K562 (cell line): ENCODE results near the gene IRF2. TPM values are rescaled to one million over a fixed set of nuclear protein-coding genes. Genes with fewer than 3 reads are reported as not detected.

ENCODE experiments used
- ATAC-seq: fragments of 200-7000 bp; cut with Tn5 transposase; 3 replicates; pipeline ENCODE4 v1.9.1; 2020; ENCODE audit warnings: moderate library complexity
- BruUV-seq: library from RNA; stranded (reverse); fragments of 400-500 nt; replicated peaks from 2 replicates; lab custom pipeline; 2021; lab: Mats Ljungman, UMichigan
- CTCF ChIA-PET: fragments of 300-600 bp; formaldehyde crosslinking; extraction: SDS; loops from one replicate; lab custom pipeline; 2021; ENCODE audit warnings: low intra/inter-chr PET ratio; lab: Yijun Ruan, JAX
- POLR2A ChIA-PET: fragments of 300-600, 350-650 bp; sonication (Branson Sonifier 250); formaldehyde crosslinking; extraction: SDS; loops from one replicate; lab custom pipeline; 2021; ENCODE audit warnings: antibody characterized with exemption, inconsistent platforms; lab: Yijun Ruan, JAX
- DNase-seq, 4 experiments: peaks; one replicate each; pipeline versions ENCODE4 v3.0.0 to v3.0.0-alpha.2; 2011 to 2018; ENCODE audit warnings: low spot score in 3 of 4, mixed read lengths in 3 of 4; ENCODE audit errors: extremely low read depth in 1 of 4
- FAIRE-seq: peaks from 2 replicates; lab custom pipeline; 2011; peaks lifted over from hg19 to GRCh38; lab: Jason Lieb, UNC
- H2AFZ ChIP-seq: 2 replicates; pipeline ENCODE4 v1.6.0; 2011; ENCODE audit warnings: low read depth, low read length, control low read depth, inconsistent platforms
- H3K27ac ChIP-seq: fragments of 200-600 bp; 3 replicates; pipeline ENCODE4 v1.8.0; 2011; ENCODE audit warnings: low read depth, mild to moderate bottlenecking, control low read depth, inconsistent platforms, low read length, moderate library complexity, mixed read lengths; ENCODE audit errors: extremely low read depth
- H3K27me3 ChIP-seq, 2 experiments: fragments of 300-600 bp in 1 of 2; 2 replicates in 1 of 2; 3 replicates in 1 of 2; pipeline versions ENCODE4 v1.6.0 to v1.8.0; 2011; ENCODE audit warnings: inconsistent platforms in 2 of 2, low read length in 2 of 2, mild to moderate bottlenecking in 1 of 2, mixed read lengths in 1 of 2, moderate library complexity in 1 of 2; ENCODE audit not compliant: control insufficient read depth in 2 of 2, insufficient read depth in 2 of 2
- H3K36me3 ChIP-seq: fragments of 300-600 bp; 3 replicates; pipeline ENCODE4 v1.8.0; 2011; ENCODE audit warnings: mild to moderate bottlenecking, low read length, inconsistent platforms; ENCODE audit not compliant: control insufficient read depth, insufficient read depth
- H3K4me1 ChIP-seq, 2 experiments: fragments of 200-600 bp in 1 of 2; replicated peaks in 1 of 2; 2 replicates in 1 of 2; 3 replicates in 1 of 2; pipeline versions ENCODE4 v1.5.1 to v1.8.0; 2011; ENCODE audit warnings: inconsistent platforms in 2 of 2, low read length in 2 of 2, mild to moderate bottlenecking in 1 of 2, mixed read lengths in 1 of 2, moderate library complexity in 1 of 2; ENCODE audit not compliant: control insufficient read depth in 2 of 2, insufficient read depth in 2 of 2
- H3K4me2 ChIP-seq: 2 replicates; pipeline ENCODE4 v1.6.1; 2011; ENCODE audit warnings: low read length, control low read depth, inconsistent platforms, mixed read lengths; ENCODE audit not compliant: insufficient read depth
- H3K4me3 ChIP-seq: fragments of 200-600 bp; sonication (generic), shearing (Covaris generic); 2 replicates; pipeline ENCODE4 v1.5.1; 2016; ENCODE audit warnings: control low read depth, inconsistent platforms
- H3K79me2 ChIP-seq: fragments of 200-600 bp; 3 replicates; pipeline ENCODE4 v1.8.0; 2011; ENCODE audit warnings: low read length, inconsistent platforms; ENCODE audit not compliant: control insufficient read depth, insufficient read depth
- H3K9ac ChIP-seq, 2 experiments: 2 replicates each; pipeline versions ENCODE4 v1.6.0 to v1.6.1; 2011; ENCODE audit warnings: low read depth in 2 of 2, low read length in 2 of 2, control low read depth in 1 of 2, inconsistent platforms in 1 of 2, mild to moderate bottlenecking in 1 of 2, mixed read lengths in 1 of 2; ENCODE audit not compliant: insufficient read depth in 1 of 2
- H3K9me1 ChIP-seq: one replicate; pipeline ENCODE4 v1.6.0; 2011; ENCODE audit warnings: inconsistent platforms, mild to moderate bottlenecking, low read length, moderate library complexity; ENCODE audit not compliant: control insufficient read depth, insufficient read depth
- H3K9me3 ChIP-seq: replicated peaks from 2 replicates; pipeline ENCODE4 v1.5.1; 2011; ENCODE audit warnings: low read depth, low read length, inconsistent platforms; ENCODE audit not compliant: control insufficient read depth, insufficient read depth
- H4K20me1 ChIP-seq: replicated peaks from 2 replicates; pipeline ENCODE4 v1.6.1; 2011; ENCODE audit warnings: low read length, inconsistent platforms, mixed read lengths; ENCODE audit not compliant: control insufficient read depth, insufficient read depth
- ATF3 ChIP-seq, 2 experiments: fragments of 450-650 bp in 1 of 2; sonication (generic) in 1 of 2; formaldehyde crosslinking in 1 of 2; IDR thresholded peaks in 1 of 2; conservative IDR thresholded peaks in 1 of 2; 2 replicates each; pipeline versions ENCODE4 v1.6.1 to v1.8.1; 2016 to 2023; ENCODE audit warnings: mild to moderate bottlenecking in 2 of 2, moderate library complexity in 2 of 2, inconsistent platforms in 1 of 2, missing genetic modification reagents in 1 of 2
- CAMTA2 ChIP-seq: fragments of 250-450 bp; sonication (Bioruptor Pico); conservative IDR thresholded peaks from 2 replicates; pipeline ENCODE4 v1.5.1; 2022
- CHD2 ChIP-seq: IDR thresholded peaks from 2 replicates; pipeline ENCODE4 v1.6.1; 2011; ENCODE audit warnings: low read depth, low read length
- ELF1 ChIP-seq: fragments of 200-800 bp; sonication (Bioruptor generic); IDR thresholded peaks from 2 replicates; pipeline ENCODE4 v1.6.1; 2016; ENCODE audit warnings: missing genetic modification characterization, missing compliant biosample characterization
- EP400 ChIP-seq: fragments of 450-650 bp; IDR thresholded peaks from 2 replicates; pipeline ENCODE4 v1.6.1; 2017; ENCODE audit warnings: antibody characterized with exemption, mild to moderate bottlenecking, moderate library complexity
- KDM1A ChIP-seq, 2 experiments: fragments of 450-650 bp; IDR thresholded peaks; 2 replicates each; pipeline ENCODE4 v1.6.1; 2016; ENCODE audit warnings: mild to moderate bottlenecking in 2 of 2
- NEUROD1 ChIP-seq: fragments of 150-350 bp; IDR thresholded peaks from 2 replicates; pipeline ENCODE4 v1.6.1; 2014; ENCODE audit warnings: borderline replicate concordance, low read length, low read depth; ENCODE audit not compliant: partially characterized antibody
- NUFIP1 ChIP-seq: fragments of 450-650 bp; IDR thresholded peaks from 2 replicates; pipeline ENCODE4 v1.6.1; 2018; ENCODE audit not compliant: partially characterized antibody
- SIRT6 ChIP-seq: IDR thresholded peaks from one replicate; pipeline ENCODE4 v1.6.1; 2012; ENCODE audit warnings: low read depth, mild to moderate bottlenecking, control low read depth, inconsistent platforms, low read length, moderate library complexity
- TBP ChIP-seq: optimal IDR thresholded peaks from 2 replicates; pipeline ENCODE3; 2011; ENCODE audit warnings: low read depth, low read length, improper control_type of control experiment
- ZFP30 ChIP-seq: fragments of 250-450 bp; sonication (Bioruptor Pico); IDR thresholded peaks from 2 replicates; pipeline ENCODE4 v1.8.0; 2022; ENCODE audit warnings: moderate library complexity, mild to moderate bottlenecking, inconsistent platforms, borderline replicate concordance
- WGBS: fragments of 100-300 bp; shearing (Covaris generic); methylation state at CpG from one replicate; pipeline ENCODE4 v1.1.6; 2016; ENCODE audit warnings: low coverage, mixed read lengths; ENCODE audit not compliant: insufficient coverage; ENCODE audit errors: missing lambda C conversion rate; 5-methylcytosine and 5-hydroxymethylcytosine counted together
- in situ Hi-C: fragments of 300-500 bp; cut with MboI; formaldehyde crosslinking; loops from 4 replicates; pipeline ENCODE4 v1.15.0; 2018; ENCODE audit warnings: inconsistent platforms, mixed read lengths
- intact Hi-C: fragments of 100-400 bp; cut with micrococcal nuclease; formaldehyde crosslinking; loops from 2 replicates; pipeline ENCODE4 v1.14.2; 2022
- polyA plus RNA-seq, 8 experiments: library from polyadenylated mRNA; depleted of rRNA in 4 of 8; stranded (reverse) in 5 of 8; unstranded in 3 of 8; fragments of >200 nt; fragmentation: Nextera tagmentation in 2 of 8; fragmentation: Illumina TruSeq in 1 of 8; extraction: Ambion mirVana in 2 of 8; extraction: Trizol in 1 of 8; gene quantifications; 2 replicates each; pipeline versions ENCODE4 v1.2.1 to v1.2.3, GENCODE V29; 2011 to 2014; ENCODE audit warnings: inconsistent platforms in 1 of 8, missing spikeins in 1 of 8
- total RNA-seq, 7 experiments: library from RNA; depleted of rRNA in 6 of 7; stranded (reverse); fragments of >200 nt in 6 of 7; fragmentation: Illumina TruSeq in 2 of 7; extraction: Trizol in 2 of 7; gene quantifications; 2 replicates each; pipeline versions ENCODE4 v1.2.1 to v1.2.3, GENCODE V29; 2011 to 2021; ENCODE audit warnings: low replicate concordance in 1 of 7
- TF ChIP-seq, protein P1 (sequence below): fragments of 250-450 bp; sonication (Bioruptor Pico); IDR thresholded peaks from 2 replicates; pipeline ENCODE4 v1.4.0; 2020
- TF ChIP-seq, protein P2 (sequence below), 2 experiments: IDR thresholded peaks; 2 replicates each; pipeline ENCODE4 v1.6.1; 2011; ENCODE audit warnings: borderline replicate concordance in 1 of 2, control low read depth in 1 of 2, low read depth in 1 of 2, low read length in 1 of 2, mild to moderate bottlenecking in 1 of 2, mixed read lengths in 1 of 2, moderate library complexity in 1 of 2; ENCODE audit not compliant: insufficient read depth in 1 of 2, insufficient read length in 1 of 2, poor library complexity in 1 of 2, severe bottlenecking in 1 of 2; ENCODE audit errors: extremely low read depth in 1 of 2

The IRF2 gene
- total and polyA plus RNA-seq, 9 of the 15 experiments (the other 6 are each of a cell fraction or from before 2014, with no cell fraction given): 7.1 to 17.1 (median 11.3) TPM

GRCh38 chr4:184416913-184417734 is 57.2 kb downstream of the IRF2 start:
- 76% methylated on average over 12 of the region's 12 CpGs for WGBS
- H3K27me3 ChIP-seq: no peaks in the 10 kb centered on the region
- CTCF ChIA-PET: no interaction called here
- no peak overlapping the region for H3K9ac ChIP-seq
- no peak for ATAC-seq
- no peak overlapping the region for H3K27ac ChIP-seq
- POLR2A ChIA-PET: interaction anchor here (0.7 to 0.9 kb wide), 2 partner anchors 10 to 36 kb away, joined by 3 read pairs; no protein-coding TSS in a partner anchor
- BruUV-seq: no TSS peak
- H4K20me1 ChIP-seq: 0 out of 2 replicates have a peak, but pooled peaks cover 3% of the 10 kb centered on the region
- in situ Hi-C loops: no loop called here
- H3K9me1 ChIP-seq: no peaks in the 10 kb centered on the region
- peaks cover 13 to 33% of the 10 kb centered on the region in 2 experiments; a peak in 3 of 5 replicates for H3K4me1 ChIP-seq
- no peak overlapping the region for H3K4me2 ChIP-seq
- H3K79me2 ChIP-seq: peaks cover 5% of the 10 kb centered on the region; the same call in 1 of the 3 replicates
- peaks cover 2% of the 10 kb centered on the region; the same call in 1 of the 2 replicates for H3K9me3 ChIP-seq
- peaks cover 29% of the 10 kb centered on the region for H3K36me3 ChIP-seq
- intact Hi-C loops: no loop called here
- DNase-seq: no peak
- H2AFZ ChIP-seq: no peak overlapping the region
- H3K4me3 ChIP-seq: no peak overlapping the region
- FAIRE-seq: no peak
- TF ChIP-seq ZFP30 (CRISPR knock-in tag): no peak
- no peak for TF ChIP-seq EP400
- TF ChIP-seq, protein P1, sequence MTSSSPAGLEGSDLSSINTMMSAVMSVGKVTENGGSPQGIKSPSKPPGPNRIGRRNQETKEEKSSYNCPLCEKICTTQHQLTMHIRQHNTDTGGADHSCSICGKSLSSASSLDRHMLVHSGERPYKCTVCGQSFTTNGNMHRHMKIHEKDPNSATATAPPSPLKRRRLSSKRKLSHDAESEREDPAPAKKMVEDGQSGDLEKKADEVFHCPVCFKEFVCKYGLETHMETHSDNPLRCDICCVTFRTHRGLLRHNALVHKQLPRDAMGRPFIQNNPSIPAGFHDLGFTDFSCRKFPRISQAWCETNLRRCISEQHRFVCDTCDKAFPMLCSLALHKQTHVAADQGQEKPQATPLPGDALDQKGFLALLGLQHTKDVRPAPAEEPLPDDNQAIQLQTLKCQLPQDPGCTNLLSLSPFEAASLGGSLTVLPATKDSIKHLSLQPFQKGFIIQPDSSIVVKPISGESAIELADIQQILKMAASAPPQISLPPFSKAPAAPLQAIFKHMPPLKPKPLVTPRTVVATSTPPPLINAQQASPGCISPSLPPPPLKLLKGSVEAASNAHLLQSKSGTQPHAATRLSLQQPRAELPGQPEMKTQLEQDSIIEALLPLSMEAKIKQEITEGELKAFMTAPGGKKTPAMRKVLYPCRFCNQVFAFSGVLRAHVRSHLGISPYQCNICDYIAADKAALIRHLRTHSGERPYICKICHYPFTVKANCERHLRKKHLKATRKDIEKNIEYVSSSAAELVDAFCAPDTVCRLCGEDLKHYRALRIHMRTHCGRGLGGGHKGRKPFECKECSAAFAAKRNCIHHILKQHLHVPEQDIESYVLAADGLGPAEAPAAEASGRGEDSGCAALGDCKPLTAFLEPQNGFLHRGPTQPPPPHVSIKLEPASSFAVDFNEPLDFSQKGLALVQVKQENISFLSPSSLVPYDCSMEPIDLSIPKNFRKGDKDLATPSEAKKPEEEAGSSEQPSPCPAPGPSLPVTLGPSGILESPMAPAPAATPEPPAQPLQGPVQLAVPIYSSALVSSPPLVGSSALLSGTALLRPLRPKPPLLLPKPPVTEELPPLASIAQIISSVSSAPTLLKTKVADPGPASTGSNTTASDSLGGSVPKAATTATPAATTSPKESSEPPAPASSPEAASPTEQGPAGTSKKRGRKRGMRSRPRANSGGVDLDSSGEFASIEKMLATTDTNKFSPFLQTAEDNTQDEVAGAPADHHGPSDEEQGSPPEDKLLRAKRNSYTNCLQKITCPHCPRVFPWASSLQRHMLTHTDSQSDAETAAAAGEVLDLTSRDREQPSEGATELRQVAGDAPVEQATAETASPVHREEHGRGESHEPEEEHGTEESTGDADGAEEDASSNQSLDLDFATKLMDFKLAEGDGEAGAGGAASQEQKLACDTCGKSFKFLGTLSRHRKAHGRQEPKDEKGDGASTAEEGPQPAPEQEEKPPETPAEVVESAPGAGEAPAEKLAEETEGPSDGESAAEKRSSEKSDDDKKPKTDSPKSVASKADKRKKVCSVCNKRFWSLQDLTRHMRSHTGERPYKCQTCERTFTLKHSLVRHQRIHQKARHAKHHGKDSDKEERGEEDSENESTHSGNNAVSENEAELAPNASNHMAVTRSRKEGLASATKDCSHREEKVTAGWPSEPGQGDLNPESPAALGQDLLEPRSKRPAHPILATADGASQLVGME (CRISPR knock-in tag): no peak
- TF ChIP-seq SIRT6: no peak
- no peak for TF ChIP-seq CAMTA2 (CRISPR knock-in tag)
- no peak for TF ChIP-seq NUFIP1
- TF ChIP-seq, protein P2, sequence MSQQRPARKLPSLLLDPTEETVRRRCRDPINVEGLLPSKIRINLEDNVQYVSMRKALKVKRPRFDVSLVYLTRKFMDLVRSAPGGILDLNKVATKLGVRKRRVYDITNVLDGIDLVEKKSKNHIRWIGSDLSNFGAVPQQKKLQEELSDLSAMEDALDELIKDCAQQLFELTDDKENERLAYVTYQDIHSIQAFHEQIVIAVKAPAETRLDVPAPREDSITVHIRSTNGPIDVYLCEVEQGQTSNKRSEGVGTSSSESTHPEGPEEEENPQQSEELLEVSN (IDR thresholded peaks at IDR 0.05; ENCODE audit: borderline replicate concordance in 1 of 2, extremely low read depth in 1 of 2, insufficient read depth in 1 of 2, insufficient read length in 1 of 2, low read depth in 1 of 2, low read length in 1 of 2, poor library complexity in 1 of 2, severe bottlenecking in 1 of 2): no peak
- no peak for TF ChIP-seq NEUROD1
- TF ChIP-seq CHD2: no peak
- TF ChIP-seq ELF1: no peak
- TF ChIP-seq TBP: no peak
- no peak for TF ChIP-seq KDM1A (IDR thresholded peaks at IDR 0.05)
- no peak for TF ChIP-seq ATF3 (IDR thresholded peaks at IDR 0.05)
- no peak for TF ChIP-seq ATF3 (CRISPR knock-in tag; conservative IDR thresholded peaks at IDR 0.05)
